ENCODE measurements around the gene PRRT4. TPM values are rescaled to one million over a fixed set of nuclear protein-coding genes. Genes with fewer than 3 reads are reported as not detected.

The PRRT4 gene
- total RNA-seq, 1 donor from 2014 or later, result not detected

GRCh38 chr7:128323459-128324367 lies 37.8 kb downstream of the PRRT4 start:
- Mint-ChIP-seq H3K27ac (ENCODE audit: unreplicated experiment) (no peak overlapping the region), H3K4me1 (ENCODE audit: low read depth, unreplicated experiment) (no peaks in the 10 kb centered on the region), H3K27me3 (ENCODE audit: unreplicated experiment) (peaks cover 3% of the 10 kb centered on the region), H3K36me3 (ENCODE audit: unreplicated experiment) (no peaks in the 10 kb centered on the region), H3K9me3 (ENCODE audit: unreplicated experiment) (no peaks in the 10 kb centered on the region), H3K4me3 (ENCODE audit: unreplicated experiment) (no peak overlapping the region)
- TF ChIP-seq, protein P1, sequence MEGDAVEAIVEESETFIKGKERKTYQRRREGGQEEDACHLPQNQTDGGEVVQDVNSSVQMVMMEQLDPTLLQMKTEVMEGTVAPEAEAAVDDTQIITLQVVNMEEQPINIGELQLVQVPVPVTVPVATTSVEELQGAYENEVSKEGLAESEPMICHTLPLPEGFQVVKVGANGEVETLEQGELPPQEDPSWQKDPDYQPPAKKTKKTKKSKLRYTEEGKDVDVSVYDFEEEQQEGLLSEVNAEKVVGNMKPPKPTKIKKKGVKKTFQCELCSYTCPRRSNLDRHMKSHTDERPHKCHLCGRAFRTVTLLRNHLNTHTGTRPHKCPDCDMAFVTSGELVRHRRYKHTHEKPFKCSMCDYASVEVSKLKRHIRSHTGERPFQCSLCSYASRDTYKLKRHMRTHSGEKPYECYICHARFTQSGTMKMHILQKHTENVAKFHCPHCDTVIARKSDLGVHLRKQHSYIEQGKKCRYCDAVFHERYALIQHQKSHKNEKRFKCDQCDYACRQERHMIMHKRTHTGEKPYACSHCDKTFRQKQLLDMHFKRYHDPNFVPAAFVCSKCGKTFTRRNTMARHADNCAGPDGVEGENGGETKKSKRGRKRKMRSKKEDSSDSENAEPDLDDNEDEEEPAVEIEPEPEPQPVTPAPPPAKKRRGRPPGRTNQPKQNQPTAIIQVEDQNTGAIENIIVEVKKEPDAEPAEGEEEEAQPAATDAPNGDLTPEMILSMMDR (IDR thresholded peaks at IDR 0.05; ENCODE audit: partially characterized antibody, unreplicated experiment), result no peak
- no peak for DNase-seq

DNA sequence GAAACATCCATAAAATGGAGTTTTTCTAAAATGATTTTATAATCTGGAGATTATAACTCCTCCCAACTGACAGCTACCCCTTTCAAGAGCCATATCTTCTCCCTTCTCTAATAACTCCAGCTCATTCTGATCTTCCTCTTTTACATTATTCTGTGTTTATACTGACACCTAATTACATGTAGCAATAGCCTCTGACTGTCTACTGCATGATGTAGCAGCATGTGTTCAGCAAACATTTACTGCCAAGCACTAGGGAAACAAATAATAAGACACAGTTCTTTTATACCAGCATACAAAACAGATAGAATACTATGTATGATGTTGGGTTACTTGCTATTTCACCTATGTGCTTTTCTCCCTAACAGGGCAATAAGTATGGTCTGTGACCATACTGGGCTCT lies 38.5 kb downstream of the PRRT4 start:
- Mint-ChIP-seq H3K36me3 (ENCODE audit: unreplicated experiment) (no peaks in the 10 kb centered on the region), H3K27ac (ENCODE audit: unreplicated experiment) (no peak overlapping the region), H3K27me3 (ENCODE audit: unreplicated experiment) (peaks cover 3% of the 10 kb centered on the region), H3K4me1 (ENCODE audit: low read depth, unreplicated experiment) (no peaks in the 10 kb centered on the region), H3K4me3 (ENCODE audit: unreplicated experiment) (no peak overlapping the region), H3K9me3 (ENCODE audit: unreplicated experiment) (no peaks in the 10 kb centered on the region)
- TF ChIP-seq, protein P1 (IDR thresholded peaks at IDR 0.05; ENCODE audit: partially characterized antibody, unreplicated experiment), result no peak
- DNase-seq, result no peak

DNA sequence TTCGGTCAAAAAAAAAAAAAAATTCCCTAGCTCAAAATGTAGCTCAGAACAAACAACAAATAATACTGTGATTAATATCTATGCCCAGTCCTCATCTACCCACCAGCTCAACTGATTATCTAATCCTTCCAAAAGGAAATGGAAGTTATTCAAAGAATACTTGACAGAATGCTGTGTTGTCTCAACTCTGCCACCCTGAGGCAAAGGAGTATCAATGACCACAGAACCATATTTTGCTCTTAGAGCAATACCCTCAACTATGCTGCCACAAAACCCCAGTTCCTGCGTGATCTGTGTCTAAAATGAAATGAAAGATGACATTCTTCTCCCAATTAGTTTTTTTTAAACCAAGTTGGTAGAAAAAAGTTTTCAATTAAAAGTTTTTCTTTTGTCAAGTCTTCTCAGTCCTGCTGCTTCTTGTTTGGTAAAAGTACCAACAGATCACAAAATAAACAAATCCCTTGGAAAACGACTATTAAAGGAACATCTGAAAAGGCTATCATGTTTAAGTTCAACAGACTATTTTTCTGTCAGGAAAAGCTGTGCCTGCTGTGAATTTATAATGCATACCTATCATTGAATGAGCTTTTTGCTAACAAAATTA lies 39.3 kb downstream of the PRRT4 start:
- Mint-ChIP-seq H3K9me3 (ENCODE audit: unreplicated experiment) (no peaks in the 10 kb centered on the region), H3K36me3 (ENCODE audit: unreplicated experiment) (no peaks in the 10 kb centered on the region), H3K4me1 (ENCODE audit: low read depth, unreplicated experiment) (no peaks in the 10 kb centered on the region), H3K27ac (ENCODE audit: unreplicated experiment) (no peak overlapping the region), H3K27me3 (ENCODE audit: unreplicated experiment) (peaks cover 3% of the 10 kb centered on the region), H3K4me3 (ENCODE audit: unreplicated experiment) (no peak overlapping the region)
- TF ChIP-seq, protein P1 (IDR thresholded peaks at IDR 0.05; ENCODE audit: partially characterized antibody, unreplicated experiment), result no peak
- no peak for DNase-seq

DNA sequence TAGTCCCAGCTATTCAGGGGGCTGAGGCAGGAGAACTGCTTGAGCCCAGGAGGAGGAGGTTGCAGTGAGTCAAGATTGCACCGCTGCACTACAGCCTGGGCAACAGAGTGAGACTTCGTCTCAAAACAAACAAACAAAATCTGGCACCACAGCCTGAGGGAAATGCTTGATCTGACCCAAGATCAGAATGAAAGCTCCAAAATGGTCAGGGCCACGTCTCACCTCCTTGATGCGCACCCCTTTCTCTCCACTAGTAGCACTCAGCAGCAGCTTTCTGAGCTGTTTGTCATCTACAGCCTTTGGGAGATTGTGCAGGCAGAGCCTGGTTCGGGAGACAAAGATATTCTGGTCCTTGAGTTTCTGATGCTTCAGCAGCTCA lies 40.5 kb downstream of the PRRT4 start:
- Mint-ChIP-seq H3K27ac (ENCODE audit: unreplicated experiment) (no peak overlapping the region), H3K27me3 (ENCODE audit: unreplicated experiment) (peaks cover 3% of the 10 kb centered on the region), H3K36me3 (ENCODE audit: unreplicated experiment) (no peaks in the 10 kb centered on the region), H3K9me3 (ENCODE audit: unreplicated experiment) (no peaks in the 10 kb centered on the region), H3K4me1 (ENCODE audit: low read depth, unreplicated experiment) (no peaks in the 10 kb centered on the region), H3K4me3 (ENCODE audit: unreplicated experiment) (no peak overlapping the region)
- no peak for DNase-seq
- TF ChIP-seq, protein P1 (IDR thresholded peaks at IDR 0.05; ENCODE audit: partially characterized antibody, unreplicated experiment), result no peak

DNA sequence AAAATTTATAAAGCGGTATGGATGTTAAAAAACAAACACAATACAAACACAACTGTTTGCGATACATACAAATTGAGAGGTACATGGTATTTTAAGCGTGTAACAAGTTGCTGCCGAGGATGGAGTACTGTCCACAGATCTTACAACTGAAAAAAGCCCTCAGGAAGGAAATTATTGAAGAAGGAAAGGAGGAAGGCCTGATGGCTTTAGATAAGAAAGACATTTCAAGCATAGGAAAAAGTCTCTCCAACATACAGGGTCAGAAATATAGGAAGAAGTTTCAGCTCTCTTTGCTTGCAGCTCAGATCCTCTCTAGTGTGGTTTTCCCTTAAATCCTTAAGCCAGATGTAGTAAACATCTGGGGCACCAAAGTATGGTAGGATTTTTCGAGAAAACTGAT lies 42.8 kb downstream of the PRRT4 start:
- H3K27ac Mint-ChIP-seq (ENCODE audit: unreplicated experiment), result no peak overlapping the region
- DNase-seq, result no peak
- H3K27me3 Mint-ChIP-seq (ENCODE audit: unreplicated experiment), result peaks cover 3% of the 10 kb centered on the region

More for the DNA sequence above, 42.8 kb downstream of the PRRT4 start:
- Mint-ChIP-seq H3K4me3 (ENCODE audit: unreplicated experiment) (no peak overlapping the region), H3K4me1 (ENCODE audit: low read depth, unreplicated experiment) (no peaks in the 10 kb centered on the region), H3K9me3 (ENCODE audit: unreplicated experiment) (no peaks in the 10 kb centered on the region), H3K36me3 (ENCODE audit: unreplicated experiment) (no peaks in the 10 kb centered on the region)
- TF ChIP-seq, protein P1 (IDR thresholded peaks at IDR 0.05; ENCODE audit: partially characterized antibody, unreplicated experiment), result no peak
